Measurements from ENCODE around the gene CCDC57. TPM values are rescaled to one million over a fixed set of nuclear protein-coding genes. Genes with fewer than 3 reads are reported as not detected.

CCDC57 gene
- total and polyA plus RNA-seq, 11 donors, result 4.3 to 17.6 (median 9.5) TPM

DNA sequence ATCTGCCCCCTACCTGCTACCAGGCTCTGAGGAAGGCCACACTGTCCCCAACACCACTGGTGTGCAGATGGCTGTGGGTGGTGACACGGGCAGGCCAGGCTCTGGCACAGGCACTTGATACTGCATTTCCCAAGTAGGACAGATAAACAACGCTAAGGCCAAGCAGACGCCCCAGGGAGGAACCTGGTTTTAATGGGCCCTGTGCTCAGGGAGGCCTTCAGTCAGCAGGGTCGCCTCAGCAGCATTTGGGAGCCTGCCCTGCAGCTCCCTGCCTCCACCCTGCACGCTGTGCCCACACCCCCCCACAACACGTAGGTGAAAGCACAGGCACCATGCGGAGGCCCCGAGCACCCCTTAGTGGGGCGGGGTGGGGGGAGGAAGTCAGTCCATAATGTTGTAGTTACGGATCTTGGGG lies 111.3 kb downstream of the CCDC57 start:
- TF ChIP-seq CTCF (IDR thresholded peaks at IDR 0.05) (no peak), POLR2A (IDR thresholded peaks at IDR 0.05) (no peak)
- H3K9me3 ChIP-seq, result no peaks in the 10 kb centered on the region
- H3K4me1 ChIP-seq, result peaks cover 0 to 57% (median 33%) of the 10 kb centered on the region in 12 donors
- H3K27ac ChIP-seq, result peak overlapping the region in 3 of 12 donors; percentile 20 to 34 (median 25)
- no peak overlapping the region for H3K4me3 ChIP-seq
- ATAC-seq, result peak in 1 of 4 donors; percentile 11
- 36 to 67% (median 63%) methylated on average over 3 to 10 of the region's 10 CpGs for WGBS, 4 donors
- DNase-seq, result peak in 1 of 5 donors; percentile 43
- intact Hi-C loops (cut with DNase I), result loop anchor here in 1 of 10 donors (10.0 kb wide), 1 partner anchor 67 kb away; the partner anchor contains the start of genes DCXR and RAC3
- H3K36me3 ChIP-seq, result no peaks in the 10 kb centered on the region
- no peaks in the 10 kb centered on the region for H3K27me3 ChIP-seq

GRCh38 chr17:82100502-82101298 lies 111.9 kb downstream of the CCDC57 start:
- TF ChIP-seq CTCF (IDR thresholded peaks at IDR 0.05), result no peak
- no peak for TF ChIP-seq POLR2A (IDR thresholded peaks at IDR 0.05)
- H3K4me1 ChIP-seq, result peaks cover 0 to 54% (median 28%) of the 10 kb centered on the region in 12 donors
- WGBS, 4 donors, result 90 to 93% (median 91%) methylated on average over 20 to 35 of the region's 35 CpGs
- intact Hi-C loops (cut with DNase I), result loop anchor here in 1 of 10 donors (10.0 kb wide), 1 partner anchor 66 kb away; the partner anchor contains the start of genes DCXR and RAC3
- peaks cover 0 to 4% (median 0%) of the 10 kb centered on the region in 9 donors for H3K36me3 ChIP-seq
- no peaks in the 10 kb centered on the region for H3K9me3 ChIP-seq
- ATAC-seq (no peak), DNase-seq (peak in 1 of 5 donors; percentile 22)
- no peak overlapping the region for H3K4me3 ChIP-seq
- H3K27ac ChIP-seq, result peak overlapping the region in 2 of 12 donors; percentile 25 to 34
- H3K27me3 ChIP-seq, result no peaks in the 10 kb centered on the region

GRCh38 chr17:82098939-82099763 lies 113.5 kb downstream of the CCDC57 start:
- intact Hi-C loops (cut with DNase I), result loop anchor here in 3 of 10 donors (1.0 to 5.0 kb wide), 7 partner anchors 32 to 122 kb away; partner anchors contain the start of genes DCXR (in 2 of the 3), ASPSCR1 (in 1 of the 3), DUS1L (in 1 of the 3) and LRRC45 (in 1 of the 3)
- DNase-seq (peak in 2 of 5 donors; percentile 61 to 63), ATAC-seq (peak in 3 of 4 donors; percentile 1 to 5 (median 4))
- no peak for TF ChIP-seq POLR2A (IDR thresholded peaks at IDR 0.05)
- Histone ChIP-seq H3K36me3 (peaks cover 0 to 20% (median 9%) of the 10 kb centered on the region in 9 donors), H3K4me3 (peak overlapping the region; percentile 27 to 95 (median 79)), H3K9me3 (no peaks in the 10 kb centered on the region), H3K27me3 (no peaks in the 10 kb centered on the region), H3K4me1 (peaks cover 0 to 51% (median 26%) of the 10 kb centered on the region in 12 donors), H3K27ac (peak overlapping the region; percentile 69 to 99 (median 96))
- WGBS, 4 donors, result 1 to 45% (median 19%) methylated on average over 21 to 80 of the region's 80 CpGs

GRCh38 chr17:82098169-82098938 lies 114.3 kb downstream of the CCDC57 start, which contains the start of gene FASN:
TSS of gene FASN (minus strand) at chr17:82098236. CDS start at chr17:82096445, 1,791 bp downstream.
- WGBS, 4 donors, result 0 to 1% (median 1%) methylated on average over 61 to 124 of the region's 124 CpGs
- peak; percentile 95 to 97 (median 96) for DNase-seq
- ATAC-seq, result peak; percentile 83 to 90 (median 87)
- intact Hi-C loops (cut with DNase I), result loop anchor here in 3 of 10 donors (1.0 to 5.0 kb wide), 7 partner anchors 32 to 122 kb away; partner anchors contain the start of genes DCXR (in 2 of the 3), ASPSCR1 (in 1 of the 3), DUS1L (in 1 of the 3) and LRRC45 (in 1 of the 3)
- peak within 1 kb of the TSS; percentile 65 to 95 (median 82) for H3K4me3 ChIP-seq
- TF ChIP-seq CTCF (IDR thresholded peaks at IDR 0.05) (peak in 11 of 12 donors; percentile 6 to 61 (median 45)), POLR2A (IDR thresholded peaks at IDR 0.05) (peak; percentile 95 to 98)
- H3K9me3 ChIP-seq, result no peaks in the 10 kb centered on the region
- peaks cover 0 to 44% (median 23%) of the 10 kb centered on the region in 12 donors for H3K4me1 ChIP-seq
- H3K27me3 ChIP-seq, result no peaks in the 10 kb centered on the region
- H3K36me3 ChIP-seq, result peaks cover 0 to 28% (median 17%) of the 10 kb centered on the region in 9 donors
- peak within 1 kb of the TSS; percentile 69 to 99 (median 96) for H3K27ac ChIP-seq

Measured in heart left ventricle (tissue), 16 donors.